Erythroblast (primary cell): ENCODE measurements around the gene MUC2.

ENCODE experiments used
- GATA1 ChIP-seq: IDR thresholded peaks from 2 replicates; pipeline ENCODE4 v1.6.1; 2011; ENCODE audit warnings: low read depth, mild to moderate bottlenecking, control low read depth, low read length, moderate library complexity
- POLR2A ChIP-seq: IDR thresholded peaks from 2 replicates; pipeline ENCODE4 v1.6.1; 2011; ENCODE audit warnings: mild to moderate bottlenecking, low read length

GRCh38 chr11:1118755-1119603 lies 44.3 kb downstream of the MUC2 start:
- TF ChIP-seq POLR2A, result no peak
- no peak for TF ChIP-seq GATA1
